GM23338 (cell line): ENCODE results near the gene UVSSA. TPM values are rescaled to one million over a fixed set of nuclear protein-coding genes. Genes with fewer than 3 reads are reported as not detected.

Experiments used
- ATAC-seq: fragments of 200-7000 bp; cut with Tn5 transposase; 3 replicates; pipeline ENCODE4 v1.9.1; 2020
- DNase-seq: peaks from one replicate; pipeline ENCODE4 v3.0.0-alpha.2; 2015; ENCODE audit warnings: low spot score
- H2AFZ ChIP-seq: fragments of 200-600 bp; sonication (generic); 2 replicates; pipeline ENCODE4 v1.8.0; 2016; ENCODE audit warnings: antibody characterized with exemption, mild to moderate bottlenecking, moderate library complexity
- H3F3A ChIP-seq: fragments of 200-600 bp; sonication (generic); replicated peaks from 2 replicates; pipeline ENCODE4 v1.8.0; 2017; ENCODE audit warnings: antibody characterized with exemption, mixed run types, low read depth
- H3K27ac ChIP-seq: fragments of 200-600 bp; sonication (generic); 2 replicates; pipeline ENCODE4 v1.6.1; 2016; ENCODE audit warnings: low read depth
- H3K27me3 ChIP-seq: fragments of 200-600 bp; sonication (generic); 2 replicates; pipeline ENCODE4 v1.8.0; 2016; ENCODE audit warnings: mild to moderate bottlenecking, mixed run types, moderate library complexity; ENCODE audit not compliant: insufficient read depth
- H3K36me3 ChIP-seq: fragments of 200-600 bp; sonication (generic); 2 replicates; pipeline ENCODE4 v1.8.0; 2016; ENCODE audit warnings: mild to moderate bottlenecking; ENCODE audit not compliant: insufficient read depth
- H3K4me1 ChIP-seq: fragments of 200-600 bp; sonication (generic); 2 replicates; pipeline ENCODE4 v1.8.0; 2016; ENCODE audit warnings: mild to moderate bottlenecking, moderate library complexity; ENCODE audit not compliant: insufficient read depth
- H3K4me2 ChIP-seq: fragments of 200-600 bp; sonication (generic); 2 replicates; pipeline ENCODE4 v1.7.1; 2017; ENCODE audit warnings: mixed run types
- H3K4me3 ChIP-seq: fragments of 200-600 bp; sonication (generic); 2 replicates; pipeline ENCODE4 v1.6.1; 2016; ENCODE audit warnings: mixed run types
- H3K79me2 ChIP-seq: fragments of 200-600 bp; sonication (generic); replicated peaks from 2 replicates; pipeline ENCODE4 v1.8.0; 2017; ENCODE audit warnings: mild to moderate bottlenecking; ENCODE audit not compliant: insufficient read depth
- H3K9me2 ChIP-seq: fragments of 200-600 bp; sonication (generic); 2 replicates; pipeline ENCODE4 v1.8.0; 2017; ENCODE audit not compliant: insufficient read depth
- H4K20me1 ChIP-seq: fragments of 200-600 bp; sonication (generic); replicated peaks from 2 replicates; pipeline ENCODE4 v1.8.0; 2017; ENCODE audit warnings: mild to moderate bottlenecking; ENCODE audit not compliant: insufficient read depth
- H3K27ac Mint-ChIP-seq: 2 replicates; pipeline ENCODE4 v1.8.0; 2020; ENCODE audit warnings: inconsistent platforms, mild to moderate bottlenecking, moderate library complexity, mixed read lengths
- H3K27me3 Mint-ChIP-seq: 3 replicates; pipeline ENCODE4 v1.8.0; 2022; ENCODE audit warnings: low read depth, mild to moderate bottlenecking, moderate library complexity, mixed read lengths, inconsistent platforms; ENCODE audit not compliant: insufficient read depth, poor library complexity
- H3K36me3 Mint-ChIP-seq: 3 replicates; pipeline ENCODE4 v1.8.0; 2021; ENCODE audit warnings: low read depth, mild to moderate bottlenecking, inconsistent platforms, moderate library complexity, mixed read lengths
- H3K4me1 Mint-ChIP-seq: 3 replicates; pipeline ENCODE4 v1.8.0; 2020; ENCODE audit warnings: mild to moderate bottlenecking, inconsistent platforms, mixed read lengths
- H3K4me3 Mint-ChIP-seq: 3 replicates; pipeline ENCODE4 v1.8.0; 2021; ENCODE audit warnings: moderate library complexity, mild to moderate bottlenecking, inconsistent platforms, mixed read lengths
- H3K9me3 Mint-ChIP-seq: 3 replicates; pipeline ENCODE4 v1.8.0; 2020; ENCODE audit warnings: moderate library complexity, mild to moderate bottlenecking, inconsistent platforms, mixed read lengths
- CREB1 ChIP-seq: fragments of 250-450 bp; sonication (Bioruptor Pico); IDR thresholded peaks from 2 replicates; pipeline ENCODE4 v1.5.0; 2020; ENCODE audit warnings: low read depth, mild to moderate bottlenecking, moderate library complexity
- ETS1 ChIP-seq: IDR thresholded peaks from 2 replicates; pipeline ENCODE4 v1.6.1; 2016; ENCODE audit warnings: antibody characterized with exemption
- EZH2 ChIP-seq: fragments of 200-600 bp; sonication (generic); IDR thresholded peaks from one replicate; pipeline ENCODE4 v1.8.0; 2017; ENCODE audit warnings: antibody characterized with exemption, mild to moderate bottlenecking, low read depth; ENCODE audit not compliant: unreplicated experiment
- EZH2phosphoT487 ChIP-seq: fragments of 200-600 bp; sonication (generic); IDR thresholded peaks from one replicate; pipeline ENCODE4 v1.8.1; 2018; ENCODE audit warnings: antibody characterized with exemption; ENCODE audit not compliant: unreplicated experiment
- NANOG ChIP-seq: IDR thresholded peaks from 2 replicates; pipeline ENCODE4 v1.6.1; 2016; ENCODE audit warnings: antibody characterized with exemption, borderline replicate concordance
- POLR2AphosphoS5 ChIP-seq: IDR thresholded peaks from 2 replicates; pipeline ENCODE4 v1.6.1; 2016; ENCODE audit warnings: antibody characterized with exemption, low read depth
- STAT1 ChIP-seq: IDR thresholded peaks from one replicate; pipeline ENCODE4 v1.6.1; 2016; ENCODE audit warnings: antibody characterized with exemption; ENCODE audit not compliant: unreplicated experiment
- ZNF114 ChIP-seq: fragments of 250-450 bp; sonication (Bioruptor Pico); IDR thresholded peaks from 2 replicates; pipeline ENCODE4 v1.5.0; 2020; ENCODE audit warnings: mild to moderate bottlenecking, moderate library complexity
- ZNF331 ChIP-seq: fragments of 250-450 bp; sonication (Bioruptor Pico); IDR thresholded peaks from 2 replicates; pipeline ENCODE4 v1.5.0; 2020; ENCODE audit warnings: low read depth, mild to moderate bottlenecking, moderate library complexity
- ZNF462 ChIP-seq: fragments of 250-450 bp; sonication (Bioruptor Pico); IDR thresholded peaks from 2 replicates; pipeline ENCODE4 v1.5.0; 2020; ENCODE audit warnings: mild to moderate bottlenecking, moderate library complexity
- polyA plus RNA-seq: library from polyadenylated mRNA; unstranded; fragments of >200 nt; fragmentation: Nextera tagmentation; extraction: Ambion mirVana; gene quantifications from 2 replicates; pipeline ENCODE4 v1.2.1, GENCODE V29; 2016
- total RNA-seq: library from RNA; depleted of rRNA; stranded (reverse); fragments of >200 nt; shearing (Covaris generic); gene quantifications from 2 replicates; pipeline ENCODE4 v1.2.3, GENCODE V29; 2014
- TF ChIP-seq, protein P1 (sequence below): IDR thresholded peaks from one replicate; pipeline ENCODE4 v1.6.1; 2018; ENCODE audit warnings: antibody characterized with exemption; ENCODE audit not compliant: unreplicated experiment

UVSSA gene
- total and polyA plus RNA-seq, 2 experiments from 2014 or later, result 6.5 to 27.7 TPM

DNA sequence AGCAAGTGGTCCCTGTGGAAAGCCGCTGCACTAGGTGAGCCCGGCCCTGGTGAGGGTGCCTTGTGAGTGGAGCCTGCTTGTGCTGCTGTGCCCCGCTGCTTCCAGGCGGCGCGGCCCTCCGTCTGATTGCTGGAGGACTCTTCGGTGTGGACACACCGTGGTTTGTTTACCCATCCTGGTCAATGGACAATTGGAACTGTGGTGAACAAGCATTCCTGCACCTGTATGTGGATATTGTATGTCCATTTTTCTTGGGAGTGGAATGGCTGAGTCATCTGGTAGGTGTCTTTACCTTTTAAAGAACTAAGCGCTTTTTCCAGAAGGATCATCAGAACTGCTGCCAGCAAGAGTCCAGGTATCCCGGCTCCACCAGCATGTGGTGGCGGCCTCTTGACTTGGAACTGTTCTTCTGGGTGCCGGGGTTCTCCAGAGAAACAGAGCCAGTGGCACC is 41.7 kb upstream of the UVSSA start (continued):
- no peak for TF ChIP-seq ETS1
- no peak for TF ChIP-seq ZNF114 (CRISPR knock-in tag)
- no peak for TF ChIP-seq CREB1 (CRISPR knock-in tag)
- TF ChIP-seq ZNF331 (CRISPR knock-in tag), result no peak
- TF ChIP-seq NANOG, result no peak
- TF ChIP-seq STAT1, result no peak
- TF ChIP-seq EZH2, result no peak

GRCh38 chr4:1305781-1306455 is 41.1 kb upstream of the UVSSA start:
- DNase-seq (no peak), ATAC-seq (no peak)
- H3K4me3 Mint-ChIP-seq, result no peak overlapping the region; the same call in 2 of the 3 replicates
- Histone ChIP-seq H3F3A (peaks cover 3% of the 10 kb centered on the region; the same call in 1 of the 2 replicates), H2AFZ (no peak overlapping the region), H4K20me1 (peaks cover 40% of the 10 kb centered on the region; the same call in 1 of the 2 replicates), H3K36me3 (no peaks in the 10 kb centered on the region), H3K4me2 (no peak overlapping the region), H3K4me1 (peaks cover 8% of the 10 kb centered on the region), H3K27ac (0 out of 2 replicates have a peak overlapping the region, but pooled peaks have one; percentile 39), H3K9me2 (no peaks in the 10 kb centered on the region), H3K79me2 (peaks cover 93% of the 10 kb centered on the region), H3K4me3 (no peak overlapping the region), H3K27me3 (no peaks in the 10 kb centered on the region)
- H3K27me3 Mint-ChIP-seq, result peaks cover 7% of the 10 kb centered on the region
- H3K27ac Mint-ChIP-seq, result peak overlapping the region; percentile 77
- no peaks in the 10 kb centered on the region for H3K9me3 Mint-ChIP-seq
- H3K4me1 Mint-ChIP-seq, result peaks cover 24% of the 10 kb centered on the region
- H3K36me3 Mint-ChIP-seq, result peaks cover 9% of the 10 kb centered on the region; the same call in 2 of the 3 replicates
- TF ChIP-seq ZNF462 (no peak), NANOG (no peak), POLR2AphosphoS5 (no peak), EZH2phosphoT487 (no peak), ZNF331 (CRISPR knock-in tag) (no peak), ETS1 (no peak), CREB1 (CRISPR knock-in tag) (no peak)
- TF ChIP-seq, protein P1, sequence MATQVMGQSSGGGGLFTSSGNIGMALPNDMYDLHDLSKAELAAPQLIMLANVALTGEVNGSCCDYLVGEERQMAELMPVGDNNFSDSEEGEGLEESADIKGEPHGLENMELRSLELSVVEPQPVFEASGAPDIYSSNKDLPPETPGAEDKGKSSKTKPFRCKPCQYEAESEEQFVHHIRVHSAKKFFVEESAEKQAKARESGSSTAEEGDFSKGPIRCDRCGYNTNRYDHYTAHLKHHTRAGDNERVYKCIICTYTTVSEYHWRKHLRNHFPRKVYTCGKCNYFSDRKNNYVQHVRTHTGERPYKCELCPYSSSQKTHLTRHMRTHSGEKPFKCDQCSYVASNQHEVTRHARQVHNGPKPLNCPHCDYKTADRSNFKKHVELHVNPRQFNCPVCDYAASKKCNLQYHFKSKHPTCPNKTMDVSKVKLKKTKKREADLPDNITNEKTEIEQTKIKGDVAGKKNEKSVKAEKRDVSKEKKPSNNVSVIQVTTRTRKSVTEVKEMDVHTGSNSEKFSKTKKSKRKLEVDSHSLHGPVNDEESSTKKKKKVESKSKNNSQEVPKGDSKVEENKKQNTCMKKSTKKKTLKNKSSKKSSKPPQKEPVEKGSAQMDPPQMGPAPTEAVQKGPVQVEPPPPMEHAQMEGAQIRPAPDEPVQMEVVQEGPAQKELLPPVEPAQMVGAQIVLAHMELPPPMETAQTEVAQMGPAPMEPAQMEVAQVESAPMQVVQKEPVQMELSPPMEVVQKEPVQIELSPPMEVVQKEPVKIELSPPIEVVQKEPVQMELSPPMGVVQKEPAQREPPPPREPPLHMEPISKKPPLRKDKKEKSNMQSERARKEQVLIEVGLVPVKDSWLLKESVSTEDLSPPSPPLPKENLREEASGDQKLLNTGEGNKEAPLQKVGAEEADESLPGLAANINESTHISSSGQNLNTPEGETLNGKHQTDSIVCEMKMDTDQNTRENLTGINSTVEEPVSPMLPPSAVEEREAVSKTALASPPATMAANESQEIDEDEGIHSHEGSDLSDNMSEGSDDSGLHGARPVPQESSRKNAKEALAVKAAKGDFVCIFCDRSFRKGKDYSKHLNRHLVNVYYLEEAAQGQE, result no peak
